IMR-90 (cell line): Measurements from ENCODE around the gene FEZ2. TPM values are rescaled to one million over a fixed set of nuclear protein-coding genes. Genes with fewer than 3 reads are reported as not detected.

Experiments used
- ATAC-seq: fragments of 200-7000 bp; cut with Tn5 transposase; 2 replicates; pipeline ENCODE4 v1.9.1; 2020; ENCODE audit warnings: low read depth, mild to moderate bottlenecking, moderate library complexity
- BruUV-seq: library from RNA; stranded (reverse); fragments of 400-500 nt; replicated peaks from 2 replicates; lab custom pipeline; 2021; lab: Mats Ljungman, UMichigan
- CTCF ChIA-PET: fragments of 300-600 bp; formaldehyde crosslinking; extraction: SDS; loops from one replicate; lab custom pipeline; 2021; ENCODE audit warnings: antibody characterized with exemption; lab: Yijun Ruan, JAX
- POLR2A ChIA-PET: fragments of 300-600 bp; sonication (Branson Sonifier 250); formaldehyde crosslinking; loops from one replicate; lab custom pipeline; 2022; ENCODE audit warnings: antibody characterized with exemption; ENCODE audit not compliant: unreplicated experiment; lab: Charles Lee
- DNase-seq: peaks from one replicate; pipeline ENCODE4 v3.0.0; 2013
- H2AFZ ChIP-seq: replicated peaks from 2 replicates; pipeline ENCODE3; 2013; ENCODE audit warnings: low read length, mild to moderate bottlenecking; ENCODE audit not compliant: poor library complexity
- H2AK5ac ChIP-seq: 2 replicates; pipeline ENCODE4 v1.6.1; 2013; ENCODE audit warnings: low read depth, low read length, inconsistent platforms
- H2AK9ac ChIP-seq: replicated peaks from 2 replicates; pipeline ENCODE3; 2013; ENCODE audit warnings: mild to moderate bottlenecking, low read depth, low read length, moderate library complexity; ENCODE audit not compliant: poor library complexity
- H2BK120ac ChIP-seq: 2 replicates; pipeline ENCODE4 v1.6.1; 2013; ENCODE audit warnings: low read depth, low read length, inconsistent platforms
- H2BK15ac ChIP-seq: 3 replicates; pipeline ENCODE4 v1.6.1; 2013; ENCODE audit warnings: low read depth, low read length, inconsistent platforms
- H2BK20ac ChIP-seq: 2 replicates; pipeline ENCODE4 v1.6.1; 2013; ENCODE audit warnings: low read depth, mild to moderate bottlenecking, inconsistent platforms, low read length, moderate library complexity
- H2BK5ac ChIP-seq: 2 replicates; pipeline ENCODE4 v1.6.1; 2013; ENCODE audit warnings: mild to moderate bottlenecking, low read depth, low read length, inconsistent platforms; ENCODE audit not compliant: poor library complexity, severe bottlenecking
- H3K14ac ChIP-seq: replicated peaks from 2 replicates; pipeline ENCODE4 v1.6.1; 2013; ENCODE audit warnings: low read depth, low read length, inconsistent platforms
- H3K18ac ChIP-seq: 2 replicates; pipeline ENCODE4 v1.6.1; 2013; ENCODE audit warnings: low read depth, low read length, control low read depth
- H3K23ac ChIP-seq: 2 replicates; pipeline ENCODE4 v1.6.1; 2013; ENCODE audit warnings: low read depth, low read length, inconsistent platforms
- H3K27ac ChIP-seq: 2 replicates; pipeline ENCODE4 v1.5.1; 2013; ENCODE audit warnings: mild to moderate bottlenecking, control low read depth, low read length; ENCODE audit not compliant: insufficient read depth
- H3K27me3 ChIP-seq: 2 replicates; pipeline ENCODE4 v1.6.1; 2013; ENCODE audit warnings: low read length; ENCODE audit not compliant: control insufficient read depth, insufficient read depth
- H3K36me3 ChIP-seq: 2 replicates; pipeline ENCODE4 v1.6.1; 2013; ENCODE audit warnings: low read length, mixed read lengths; ENCODE audit not compliant: control insufficient read depth, insufficient read depth
- H3K4ac ChIP-seq: 2 replicates; pipeline ENCODE4 v1.6.1; 2013; ENCODE audit warnings: low read depth, low read length, inconsistent platforms
- H3K4me1 ChIP-seq: 2 replicates; pipeline ENCODE4 v1.6.1; 2013; ENCODE audit warnings: low read length, mixed read lengths; ENCODE audit not compliant: control insufficient read depth, insufficient read depth
- H3K4me2 ChIP-seq: 2 replicates; pipeline ENCODE4 v1.6.1; 2013; ENCODE audit warnings: low read depth, mild to moderate bottlenecking, control low read depth, low read length, moderate library complexity
- H3K4me3 ChIP-seq: 2 replicates; pipeline ENCODE4 v1.5.1; 2013; ENCODE audit warnings: low read depth, mild to moderate bottlenecking, control low read depth, low read length, moderate library complexity; ENCODE audit not compliant: insufficient read depth
- H3K56ac ChIP-seq: 2 replicates; pipeline ENCODE4 v1.6.1; 2013; ENCODE audit warnings: low read length, inconsistent platforms; ENCODE audit not compliant: insufficient read depth; ENCODE audit errors: extremely low read depth
- H3K79me1 ChIP-seq, 2 experiments: 2 replicates each; pipeline ENCODE4 v1.6.1; 2013; ENCODE audit warnings: low read length in 2 of 2, inconsistent platforms in 1 of 2, low read depth in 1 of 2
- H3K9ac ChIP-seq: 2 replicates; pipeline ENCODE4 v1.6.1; 2013; ENCODE audit warnings: low read depth, low read length, control low read depth
- H3K9me1 ChIP-seq: 2 replicates; pipeline ENCODE4 v1.6.1; 2013; ENCODE audit warnings: low read length, inconsistent platforms; ENCODE audit not compliant: insufficient read depth
- H3K9me3 ChIP-seq: 2 replicates; pipeline ENCODE4 v1.6.1; 2013; ENCODE audit warnings: low read length; ENCODE audit not compliant: control insufficient read depth, insufficient read depth
- H4K20me1 ChIP-seq: 2 replicates; pipeline ENCODE4 v1.6.1; 2013; ENCODE audit warnings: low read length, inconsistent platforms; ENCODE audit not compliant: insufficient read depth
- H4K5ac ChIP-seq: 2 replicates; pipeline ENCODE4 v1.6.1; 2013; ENCODE audit warnings: mild to moderate bottlenecking, low read depth, low read length, control low read depth
- H4K8ac ChIP-seq, 2 experiments: 2 replicates each; pipeline ENCODE4 v1.6.1; 2013; ENCODE audit warnings: low read depth in 2 of 2, low read length in 2 of 2, control low read depth in 1 of 2, inconsistent platforms in 1 of 2
- H4K91ac ChIP-seq: 2 replicates; pipeline ENCODE4 v1.6.1; 2013; ENCODE audit warnings: low read depth, low read length, inconsistent platforms; ENCODE audit not compliant: insufficient read depth
- CEBPB ChIP-seq: IDR thresholded peaks from 2 replicates; pipeline ENCODE4 v1.6.1; 2012; ENCODE audit warnings: low read depth, low read length, improper control_type of control experiment
- MAFK ChIP-seq: IDR thresholded peaks from 2 replicates; pipeline ENCODE4 v1.6.1; 2012; ENCODE audit warnings: low read depth, low read length, improper control_type of control experiment
- RAD21 ChIP-seq: IDR thresholded peaks from 2 replicates; pipeline ENCODE4 v1.6.1; 2012; ENCODE audit warnings: low read length, improper control_type of control experiment
- WGBS, 2 experiments: methylation state at CpG; one replicate each; pipeline versions ENCODE4 v1.1.5 to v1.1.7; 2013; ENCODE audit warnings: missing lambda C conversion rate in 2 of 2; ENCODE audit not compliant: insufficient read length in 1 of 2; ENCODE audit errors: extremely low coverage in 2 of 2; 5-methylcytosine and 5-hydroxymethylcytosine counted together
- dilution Hi-C: fragments of 300-500 bp; cut with HindIII; formaldehyde crosslinking; loops from one replicate; pipeline ENCODE4 v1.14.3; 2018; ENCODE audit warnings: low sequenced_read_pairs; ENCODE audit not compliant: unreplicated experiment
- in situ Hi-C: fragments of 300-500 bp; cut with MboI; formaldehyde crosslinking; loops from 3 replicates; pipeline ENCODE4 v1.14.3; 2019; ENCODE audit warnings: low sequenced_read_pairs, inconsistent platforms, mixed read lengths
- intact Hi-C: fragments of 100-400 bp; cut with micrococcal nuclease; formaldehyde crosslinking; loops from 2 replicates; pipeline ENCODE4 v1.10.0; 2022
- polyA plus RNA-seq, 3 experiments: library from polyadenylated mRNA; depleted of rRNA; stranded (reverse); fragments of >200 nt; gene quantifications; 2 replicates each; pipeline ENCODE4 v1.2.3, GENCODE V29; 2012; ENCODE audit warnings: low replicate concordance in 1 of 3
- total RNA-seq: library from RNA; depleted of rRNA; stranded (reverse); fragments of >200 nt; gene quantifications from 2 replicates; pipeline ENCODE4 v1.2.3, GENCODE V29; 2012

Gene FEZ2
- total and polyA plus RNA-seq, 2 of the 4 experiments (the other 2 are of a cell fraction): 19.4 to 31.6 TPM

- H3K4me2 ChIP-seq: no peak overlapping the region
- no peaks in the 10 kb centered on the region for H4K20me1 ChIP-seq
- in situ Hi-C loops (no loop called here), dilution Hi-C loops (no loop called here), intact Hi-C loops (no loop called here)
- WGBS, 2 experiments: 93 to 96% methylated on average over 1 to 4 of the region's 11 CpGs
- peak overlapping the region; percentile 1 for H3K27ac ChIP-seq
- H3K79me1 ChIP-seq: peaks cover 35 to 52% of the 10 kb centered on the region in 2 experiments
- H2BK120ac ChIP-seq: peak overlapping the region; percentile 65
- H2AK9ac ChIP-seq: no peak overlapping the region
- no peaks in the 10 kb centered on the region for H3K27me3 ChIP-seq
- H3K9ac ChIP-seq: no peak overlapping the region
- H2AK5ac ChIP-seq: peak overlapping the region; percentile 66
- peaks cover 13% of the 10 kb centered on the region for H3K9me1 ChIP-seq
- no peak for ATAC-seq
- H2BK5ac ChIP-seq: peak overlapping the region; percentile 12
- H3K4me1 ChIP-seq: peaks cover 25% of the 10 kb centered on the region
- no peak overlapping the region for H3K4me3 ChIP-seq
- peak overlapping the region; percentile 18 for H3K23ac ChIP-seq
- H4K5ac ChIP-seq: peak overlapping the region; percentile 43; the same call in 1 of the 2 replicates
- peak overlapping the region; percentile 64 for H2BK20ac ChIP-seq
- H4K8ac ChIP-seq: peak overlapping the region; percentile 32 to 75; a peak in 3 of 4 replicates
- CTCF ChIA-PET: no interaction called here
- POLR2A ChIA-PET: no interaction called here
- no TSS peak for BruUV-seq
- peak overlapping the region; percentile 72; the same call in 2 of the 3 replicates for H2BK15ac ChIP-seq
- peaks cover 14% of the 10 kb centered on the region for H3K36me3 ChIP-seq
- no peak for DNase-seq
- H4K91ac ChIP-seq: peak overlapping the region; percentile 50
- H2AFZ ChIP-seq: no peak overlapping the region
- no peaks in the 10 kb centered on the region for H3K9me3 ChIP-seq
- no peak overlapping the region for H3K56ac ChIP-seq
- H3K18ac ChIP-seq: peak overlapping the region; percentile 31; the same call in 1 of the 2 replicates
- TF ChIP-seq RAD21 (no peak), MAFK (no peak), CEBPB (0 out of 2 replicates have a peak, but pooled peaks have one; percentile 34)
- peak overlapping the region; percentile 61 for H3K14ac ChIP-seq
- H3K4ac ChIP-seq: peak overlapping the region; percentile 76
Observed at GRCh38 chr2:36564377-36564930, 33.5 kb downstream of the FEZ2 start.
